HG02763 (cell line): ENCODE results near the gene RERGL.
"Not testable (repeated sequence)": the region's sequence is repeated elsewhere in the genome, so short reads cannot be mapped to it uniquely, and the experiment has no call there.

Experiments
- ATAC-seq: cut with Tn5 transposase; IDR thresholded peaks from one replicate; pipeline ENCODE4 v1.9.1; 2021; ENCODE audit warnings: mild to moderate bottlenecking, moderate library complexity; ENCODE audit not compliant: unreplicated experiment

RERGL gene

DNA sequence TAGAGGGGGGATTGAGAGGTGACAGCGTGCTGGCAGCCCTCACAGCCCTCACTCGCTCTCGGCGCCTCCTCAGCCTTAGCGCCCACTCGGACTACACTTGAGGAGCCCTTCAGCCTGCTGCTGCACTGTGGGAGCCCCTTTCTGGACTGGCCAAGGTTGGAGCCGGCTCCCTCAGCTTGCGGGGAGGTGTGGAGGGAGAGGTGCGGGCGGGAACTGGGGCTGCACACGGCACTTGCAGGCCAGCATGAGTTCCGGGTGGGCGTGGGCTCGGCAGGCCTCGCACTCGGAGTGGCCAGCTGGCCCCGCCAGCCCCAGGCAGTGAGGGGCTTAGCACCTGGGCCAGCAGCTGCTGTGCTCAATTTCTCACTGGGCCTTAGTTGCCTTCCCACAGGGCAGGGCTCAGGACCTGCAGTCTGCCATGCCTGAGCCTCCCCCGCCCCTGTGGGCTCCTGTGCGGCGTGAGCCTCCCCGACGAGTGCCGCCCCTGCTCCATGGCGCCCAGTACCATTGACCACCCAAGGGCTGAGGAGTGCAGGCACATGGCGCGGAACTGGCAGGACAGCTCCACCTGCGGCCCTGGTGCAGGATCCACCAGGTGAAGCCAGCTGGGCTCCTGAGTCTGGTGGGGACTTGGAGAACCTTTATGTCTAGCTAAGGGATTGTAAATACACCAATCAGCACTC lies 49.8 kb downstream of the RERGL start:
- not testable (repeated sequence) for ATAC-seq
